GM21381 (cell line): ENCODE results near the gene ZBTB17.
"Not testable (repeated sequence)": the region's sequence is repeated elsewhere in the genome, so short reads cannot be mapped to it uniquely, and the experiment has no call there.

ENCODE experiments used
- ATAC-seq: cut with Tn5 transposase; IDR thresholded peaks from one replicate; pipeline ENCODE4 v1.9.1; 2021; ENCODE audit warnings: mild to moderate bottlenecking, moderate library complexity; ENCODE audit not compliant: unreplicated experiment

The ZBTB17 gene

GRCh38 chr1:15938628-15939161 lies 37.2 kb downstream of the ZBTB17 start:
- no peak for ATAC-seq

GRCh38 chr1:15937706-15938168 lies 38.2 kb downstream of the ZBTB17 start:
- ATAC-seq = no peak

- no peak for ATAC-seq
Measured at GRCh38 chr1:15937146-15937545, 38.8 kb downstream of the ZBTB17 start.

- no peak for ATAC-seq
Measured at GRCh38 chr1:15936025-15936424, 39.9 kb downstream of the ZBTB17 start.

GRCh38 chr1:15935056-15935950 lies 40.6 kb downstream of the ZBTB17 start:
- no peak for ATAC-seq

GRCh38 chr1:15934211-15935055 lies 41.5 kb downstream of the ZBTB17 start:
- ATAC-seq = no peak

GRCh38 chr1:15933684-15934083 lies 42.2 kb downstream of the ZBTB17 start:
- ATAC-seq = no peak

GRCh38 chr1:15932612-15933011 lies 43.3 kb downstream of the ZBTB17 start:
- ATAC-seq = no peak

GRCh38 chr1:15931884-15932283 lies 44.0 kb downstream of the ZBTB17 start:
- ATAC-seq = no peak

- ATAC-seq = no peak
Measured at GRCh38 chr1:15931401-15931800, 44.5 kb downstream of the ZBTB17 start.

GRCh38 chr1:15928971-15929965 lies 46.6 kb downstream of the ZBTB17 start:
- ATAC-seq = no peak

GRCh38 chr1:15926448-15926847 lies 49.5 kb downstream of the ZBTB17 start:
- not testable (repeated sequence) for ATAC-seq

GRCh38 chr1:15923241-15923640 lies 52.7 kb downstream of the ZBTB17 start:
- no peak for ATAC-seq

- ATAC-seq = no peak
Measured at GRCh38 chr1:15918962-15919715, 56.8 kb downstream of the ZBTB17 start.

- ATAC-seq = no peak
Measured at GRCh38 chr1:15916916-15917315, 59.0 kb downstream of the ZBTB17 start.

GRCh38 chr1:15916417-15916816 lies 59.5 kb downstream of the ZBTB17 start:
- ATAC-seq = no peak

- no peak for ATAC-seq
Measured at GRCh38 chr1:15915991-15916390, 59.9 kb downstream of the ZBTB17 start.

GRCh38 chr1:15913607-15914006 lies 62.3 kb downstream of the ZBTB17 start:
- not testable (repeated sequence) for ATAC-seq

- no peak for ATAC-seq
Measured at GRCh38 chr1:15911927-15912326, 64.0 kb downstream of the ZBTB17 start.
